HL-60/S4 treated with phorbol 12-myristate 13-acetate at 8.2 ng/mL for 4 days and 3 days (cell line): ENCODE data around the gene BAIAP2L1.

ENCODE experiments used
- in situ Hi-C: fragments of 300-500 bp; cut with MboI; formaldehyde crosslinking; loops from 2 replicates; pipeline ENCODE4 v1.15.0; 2022; ENCODE audit warnings: low sequenced_read_pairs

BAIAP2L1 gene

DNA sequence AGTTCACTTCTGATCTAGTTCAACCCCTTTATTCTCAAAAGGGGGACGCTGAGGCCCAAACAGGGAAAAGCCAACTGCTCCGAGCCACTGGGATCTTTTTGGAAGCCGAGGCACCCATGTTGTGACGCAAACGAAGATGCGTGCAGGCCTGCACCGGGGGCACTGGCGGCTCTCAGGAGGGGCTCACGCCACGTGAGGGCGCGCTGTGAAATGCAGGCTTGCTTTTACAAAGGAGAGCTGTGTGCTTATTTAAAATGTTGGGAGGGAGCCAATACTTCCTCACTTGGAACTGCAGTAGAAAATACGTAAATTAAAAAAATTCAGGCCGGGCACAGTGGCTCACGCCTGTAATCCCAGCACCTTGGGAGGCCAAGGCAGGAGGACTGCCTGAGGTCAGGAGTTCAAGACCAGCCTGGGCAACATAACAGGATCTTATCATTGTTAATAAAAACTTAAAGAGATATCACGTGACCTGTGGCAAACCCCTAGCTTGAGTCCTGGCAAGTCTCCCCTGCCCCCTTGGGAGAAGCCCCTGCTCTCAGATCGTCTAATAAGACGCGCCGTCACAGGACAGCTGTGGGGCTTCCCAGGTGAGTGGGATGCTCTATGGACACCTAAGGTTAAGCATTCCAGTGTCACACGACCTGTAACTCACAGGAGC, 103.1 kb downstream of the BAIAP2L1 start:
- in situ Hi-C loops: no loop called here

DNA sequence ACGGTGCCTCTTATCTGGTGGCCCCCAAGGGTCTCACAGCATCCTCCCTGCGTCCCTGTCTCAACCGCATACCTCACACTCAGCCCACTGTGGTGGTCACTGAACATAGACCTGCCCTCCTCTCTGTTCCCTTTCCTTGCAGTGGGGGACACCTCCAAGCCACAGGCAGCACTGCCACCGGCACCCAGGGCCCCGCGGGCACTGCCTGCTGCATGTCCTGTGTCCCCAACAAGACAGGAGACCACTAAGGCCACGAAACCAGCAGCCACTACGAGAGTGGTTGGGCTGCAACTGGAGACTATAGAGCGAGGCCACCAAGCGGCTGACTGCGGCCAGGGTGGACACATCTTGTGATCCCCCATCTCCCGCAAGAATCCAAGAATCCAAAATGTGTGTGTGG, 104.1 kb downstream of the BAIAP2L1 start:
- in situ Hi-C loops: no loop called here

DNA sequence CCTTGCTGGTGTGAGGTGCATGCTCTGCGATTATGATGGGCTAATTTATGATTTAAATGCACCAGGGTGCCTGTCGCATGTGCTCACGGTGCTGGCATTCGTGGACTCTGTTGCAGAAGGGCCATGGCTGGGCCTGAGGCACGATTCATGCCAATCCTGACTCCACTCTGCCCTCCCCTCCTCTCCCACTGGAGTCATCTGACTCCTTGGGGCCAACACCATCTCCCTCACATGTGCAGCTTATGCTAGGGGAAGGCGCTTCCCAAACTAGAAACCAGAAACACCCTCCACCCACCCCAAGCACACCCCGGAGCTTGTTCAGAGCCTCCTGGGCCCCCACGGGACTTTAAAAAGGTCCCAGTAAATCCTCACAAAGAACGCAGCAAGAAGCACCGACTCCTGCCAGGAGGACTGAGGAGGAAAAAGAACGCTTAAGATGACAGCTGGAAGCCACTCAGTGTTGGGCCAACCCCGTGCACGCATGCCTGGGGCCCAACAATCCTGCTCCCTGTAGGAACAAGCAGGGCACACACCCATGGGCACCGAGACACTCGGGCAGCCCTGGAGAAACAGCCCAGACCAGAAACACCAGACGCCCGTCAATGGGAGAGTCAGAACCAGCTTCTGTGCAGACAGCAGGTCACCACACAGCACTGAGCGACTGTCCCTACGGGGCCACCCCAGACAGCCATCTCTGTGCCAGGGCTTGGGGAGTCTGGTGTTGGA, 105.3 kb downstream of the BAIAP2L1 start:
- in situ Hi-C loops: no loop called here

DNA sequence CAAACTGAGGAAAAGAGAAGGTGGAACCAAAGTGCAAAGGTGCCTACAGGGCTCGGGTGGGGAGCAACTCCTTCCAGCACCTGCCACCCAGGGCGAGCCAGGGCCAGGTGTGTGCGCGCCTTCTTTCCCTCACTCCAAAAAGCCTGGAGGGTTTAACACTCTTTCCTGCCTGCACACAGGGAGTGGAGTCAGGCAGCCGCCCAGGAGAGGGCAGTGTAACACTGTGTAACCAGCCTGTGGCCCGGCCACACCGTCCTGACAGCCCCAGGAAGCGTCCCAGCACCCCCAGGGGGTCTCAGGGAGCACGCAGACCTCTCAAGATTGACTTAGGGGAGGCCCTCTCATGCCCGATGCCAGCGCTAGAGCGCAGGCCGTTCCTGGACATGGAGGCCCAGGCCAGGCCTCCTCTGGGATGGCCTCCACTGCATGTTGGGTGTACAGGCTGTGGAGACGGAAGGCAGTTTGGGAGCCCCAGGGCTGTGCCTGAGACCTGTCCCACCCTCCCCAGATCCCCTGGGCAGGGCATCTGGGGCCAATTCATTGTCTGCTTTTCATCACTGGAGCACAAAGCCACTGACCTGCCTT, 106.0 kb downstream of the BAIAP2L1 start:
- in situ Hi-C loops: no loop called here

DNA sequence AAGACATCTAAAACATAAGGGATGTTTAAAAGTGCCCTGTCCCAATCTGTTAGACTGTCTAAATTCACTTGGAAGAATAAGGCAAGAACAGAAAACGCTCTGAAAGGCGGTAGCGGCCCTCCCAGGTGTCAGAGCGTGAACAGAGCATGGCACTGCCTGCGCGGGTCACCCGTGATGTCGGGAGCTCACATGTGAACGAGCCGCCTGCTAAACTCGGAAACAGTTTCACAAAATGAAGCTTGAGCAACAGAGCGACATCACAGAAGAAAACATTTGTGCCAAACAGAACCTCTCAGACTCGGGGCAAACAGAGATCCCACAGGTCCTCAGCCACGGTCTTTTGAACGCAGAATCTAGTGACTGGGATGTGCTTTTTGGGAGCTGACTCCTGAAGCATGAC, 106.6 kb downstream of the BAIAP2L1 start:
- in situ Hi-C loops: no loop called here

DNA sequence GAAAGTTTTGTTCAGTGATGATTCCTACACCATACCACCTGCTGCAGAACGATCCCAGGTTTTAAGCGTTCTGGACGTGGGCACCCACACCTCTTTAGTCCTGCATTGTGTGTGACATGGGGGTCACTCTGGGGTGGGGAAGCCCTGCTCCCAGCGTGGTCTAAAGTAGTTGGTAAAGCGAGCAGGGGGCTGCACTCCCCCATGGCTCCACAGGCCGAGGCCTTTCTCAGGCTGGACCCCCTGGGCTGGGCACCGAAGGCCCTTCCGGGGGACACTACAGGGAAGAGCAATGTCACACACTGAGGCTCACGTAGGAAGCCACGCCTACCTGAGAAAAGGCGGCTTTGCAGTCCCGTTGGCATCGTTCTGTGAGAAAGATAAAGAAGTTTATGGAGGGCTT, 107.1 kb downstream of the BAIAP2L1 start:
- in situ Hi-C loops: no loop called here

DNA sequence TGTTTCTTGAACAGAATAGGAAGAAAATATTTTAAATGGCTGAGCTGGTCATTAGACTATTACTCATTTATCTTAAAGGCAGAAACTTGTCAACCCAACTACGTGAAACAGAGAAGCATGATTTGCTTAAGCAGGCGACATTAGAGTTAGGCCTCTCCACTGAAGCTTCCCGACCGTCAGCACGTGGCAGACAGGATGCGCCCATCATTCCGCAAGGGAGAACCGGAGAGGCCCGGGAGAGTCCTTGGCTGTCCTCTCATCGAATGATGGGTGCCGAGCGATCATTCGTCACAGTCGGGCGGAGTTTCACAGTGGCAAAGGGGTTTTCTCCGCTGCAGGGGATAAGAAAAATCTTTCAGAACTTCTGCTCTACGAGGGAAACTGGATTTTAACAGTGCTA, 107.6 kb downstream of the BAIAP2L1 start:
- in situ Hi-C loops: no loop called here

DNA sequence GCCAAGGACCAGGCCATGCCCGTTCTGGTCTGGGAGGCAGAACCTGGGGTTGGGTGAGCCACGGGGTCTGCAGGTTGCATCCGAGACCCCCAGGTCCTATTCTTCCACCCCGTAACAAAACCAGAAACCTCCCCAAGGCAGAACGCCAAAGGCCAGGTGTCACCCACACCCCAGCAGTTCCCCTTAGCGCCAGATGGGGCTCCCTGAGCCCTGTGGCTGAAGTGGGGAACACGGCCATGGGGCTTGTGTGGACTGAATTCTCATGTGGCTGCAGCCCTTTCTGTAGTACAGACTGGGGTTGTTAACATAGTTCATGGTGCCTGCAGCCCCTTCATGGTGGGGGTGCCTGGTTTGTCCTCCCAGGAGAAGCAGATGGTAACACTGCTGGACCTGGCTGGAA, 109.2 kb downstream of the BAIAP2L1 start:
- in situ Hi-C loops: no loop called here

DNA sequence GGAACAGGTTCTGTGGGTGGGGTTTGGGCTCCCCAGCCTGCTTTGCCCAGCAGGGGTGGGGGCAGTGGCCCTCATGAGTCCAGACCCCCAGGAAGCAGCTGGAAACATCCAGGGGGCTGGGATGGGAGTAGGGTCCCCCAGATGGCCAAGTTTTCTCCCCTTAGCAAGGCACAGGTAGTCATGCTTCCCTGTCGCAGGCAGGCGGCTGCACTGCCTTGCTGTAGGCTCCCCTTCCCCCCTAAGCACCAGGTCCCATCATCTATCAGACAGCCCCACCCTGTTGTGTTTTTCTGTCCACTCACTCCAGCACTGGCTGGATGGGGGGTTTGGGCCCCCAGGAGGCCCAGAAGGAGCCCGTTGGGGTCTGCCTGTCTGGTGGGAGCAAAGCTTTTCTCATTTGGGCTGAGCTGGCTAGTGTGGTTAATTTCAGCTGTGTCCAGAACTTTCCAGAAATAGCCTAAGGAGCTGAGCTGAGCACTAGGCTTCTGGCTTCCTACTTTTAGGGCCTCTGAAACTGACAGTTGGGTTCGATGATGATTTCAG, 111.5 kb downstream of the BAIAP2L1 start:
- in situ Hi-C loops: no loop called here

DNA sequence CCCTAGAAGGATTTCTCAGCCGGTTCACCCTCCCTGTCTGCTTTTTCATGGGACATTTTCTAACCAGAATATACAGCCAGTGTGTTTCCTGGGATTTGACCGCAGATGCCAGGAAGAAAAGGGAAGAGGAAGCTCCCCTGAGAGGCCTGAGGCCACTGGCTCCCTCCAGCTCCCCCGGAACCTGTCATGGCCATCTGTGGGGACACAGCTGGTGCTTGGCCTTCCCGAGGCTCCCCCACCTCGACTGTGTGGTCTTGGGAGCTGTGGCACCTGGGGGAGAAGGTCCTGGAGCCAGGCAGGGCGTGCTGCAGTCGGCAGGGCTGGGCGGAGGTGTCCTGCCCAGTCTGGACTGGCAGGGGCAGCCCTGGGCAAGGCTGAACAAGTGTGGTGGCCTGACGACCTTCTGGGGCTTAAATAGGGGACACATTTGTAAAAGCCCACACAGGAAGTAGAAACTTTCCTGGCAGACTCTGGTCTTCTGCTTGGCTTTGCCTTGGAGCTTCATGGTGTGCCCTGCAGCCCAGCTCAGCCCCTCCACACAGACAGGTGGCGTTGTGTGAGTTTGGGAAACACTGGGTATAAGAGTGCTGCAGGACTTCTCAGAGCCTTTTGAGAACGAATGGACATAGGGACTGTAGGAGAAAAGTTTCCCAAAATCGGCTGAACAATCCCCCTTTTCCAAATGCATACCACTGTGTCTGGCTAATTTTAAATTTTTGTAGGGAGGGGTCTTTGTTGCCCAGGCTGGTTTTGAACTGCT, 112.6 kb downstream of the BAIAP2L1 start:
- in situ Hi-C loops: no loop called here

DNA sequence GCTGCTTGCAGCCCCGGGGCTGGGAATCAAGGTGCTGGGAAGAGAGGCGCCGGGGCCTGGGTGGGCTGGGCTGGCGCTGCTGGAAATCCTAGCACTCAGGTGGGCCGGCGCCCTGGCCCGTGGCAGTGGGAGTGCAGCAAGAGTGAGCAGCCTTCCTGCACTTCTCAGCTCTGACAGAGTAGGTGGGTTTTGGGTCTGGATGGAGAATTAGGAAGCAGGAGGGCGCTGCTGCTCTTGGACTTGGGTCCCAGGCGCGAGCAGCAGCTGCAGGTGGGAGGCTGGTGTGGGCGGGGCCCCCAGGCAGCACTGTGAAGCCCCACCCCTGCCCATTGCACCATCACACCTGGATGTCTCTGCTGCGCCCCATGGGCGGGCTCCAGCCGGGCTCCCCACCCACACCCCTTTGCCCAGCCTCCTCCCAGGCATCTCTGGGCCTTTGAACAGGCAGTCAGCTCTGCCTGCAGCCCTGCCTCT, 113.4 kb downstream of the BAIAP2L1 start:
- in situ Hi-C loops: no loop called here

DNA sequence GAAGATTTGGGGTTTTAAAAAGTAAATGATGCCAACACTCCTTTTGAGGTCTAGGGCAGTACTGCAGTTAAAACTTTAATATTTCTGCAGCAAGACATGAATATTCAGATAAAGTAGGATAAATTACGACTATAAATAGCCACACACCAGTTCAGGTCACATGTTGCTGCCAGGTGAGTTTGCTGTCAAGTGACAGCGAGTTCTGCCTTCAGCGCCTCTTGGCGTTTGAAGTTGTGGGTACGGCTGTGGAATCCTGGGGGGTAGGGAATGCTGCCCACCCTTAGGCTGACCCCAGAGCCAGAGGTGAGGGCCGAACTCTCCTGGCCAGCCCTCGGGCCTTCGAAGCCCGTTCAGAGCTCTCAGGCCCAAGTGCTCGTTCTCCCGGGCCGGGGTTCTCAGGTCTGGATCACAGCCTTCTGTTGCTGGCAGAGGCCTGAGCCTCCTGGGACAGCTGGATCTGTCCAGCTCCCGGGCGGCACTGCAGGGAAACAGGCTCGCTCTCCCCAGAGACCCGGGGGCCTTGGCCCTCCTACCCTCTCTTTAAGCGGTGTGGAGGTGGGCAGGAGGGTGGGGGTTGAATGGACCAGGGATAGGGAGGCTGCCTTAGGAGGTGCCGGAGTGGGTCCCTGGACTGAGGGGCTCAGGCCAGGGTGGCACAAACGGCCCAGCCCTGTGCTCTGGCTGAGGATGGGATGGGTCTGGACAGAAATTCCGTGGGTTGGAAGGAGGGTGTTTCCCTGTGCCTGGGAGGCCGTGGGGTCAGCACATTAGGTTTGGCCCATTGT, 114.0 kb downstream of the BAIAP2L1 start:
- in situ Hi-C loops: no loop called here

DNA sequence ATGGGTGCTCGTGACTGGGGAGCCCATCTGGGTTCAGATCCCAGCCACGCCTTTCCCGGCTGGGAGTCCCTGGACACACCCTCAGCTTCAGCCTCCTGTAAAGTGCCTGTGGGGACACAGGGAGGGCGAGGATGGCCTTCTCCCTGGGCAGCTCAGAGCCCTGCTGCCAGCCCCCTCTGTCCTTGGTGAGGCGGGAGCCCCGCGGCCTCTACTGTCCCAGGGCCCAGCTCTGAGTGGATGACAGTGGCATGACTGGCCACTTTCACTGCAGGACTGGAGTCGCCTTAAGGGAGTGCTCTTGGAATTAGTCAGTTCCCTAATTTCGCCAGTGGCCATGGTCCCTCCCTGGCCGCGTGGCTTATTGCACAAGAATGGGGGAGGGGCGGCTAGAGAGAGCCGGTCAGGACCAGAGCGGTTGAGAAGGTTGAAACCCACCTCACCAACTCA, 114.8 kb downstream of the BAIAP2L1 start:
- in situ Hi-C loops: no loop called here

DNA sequence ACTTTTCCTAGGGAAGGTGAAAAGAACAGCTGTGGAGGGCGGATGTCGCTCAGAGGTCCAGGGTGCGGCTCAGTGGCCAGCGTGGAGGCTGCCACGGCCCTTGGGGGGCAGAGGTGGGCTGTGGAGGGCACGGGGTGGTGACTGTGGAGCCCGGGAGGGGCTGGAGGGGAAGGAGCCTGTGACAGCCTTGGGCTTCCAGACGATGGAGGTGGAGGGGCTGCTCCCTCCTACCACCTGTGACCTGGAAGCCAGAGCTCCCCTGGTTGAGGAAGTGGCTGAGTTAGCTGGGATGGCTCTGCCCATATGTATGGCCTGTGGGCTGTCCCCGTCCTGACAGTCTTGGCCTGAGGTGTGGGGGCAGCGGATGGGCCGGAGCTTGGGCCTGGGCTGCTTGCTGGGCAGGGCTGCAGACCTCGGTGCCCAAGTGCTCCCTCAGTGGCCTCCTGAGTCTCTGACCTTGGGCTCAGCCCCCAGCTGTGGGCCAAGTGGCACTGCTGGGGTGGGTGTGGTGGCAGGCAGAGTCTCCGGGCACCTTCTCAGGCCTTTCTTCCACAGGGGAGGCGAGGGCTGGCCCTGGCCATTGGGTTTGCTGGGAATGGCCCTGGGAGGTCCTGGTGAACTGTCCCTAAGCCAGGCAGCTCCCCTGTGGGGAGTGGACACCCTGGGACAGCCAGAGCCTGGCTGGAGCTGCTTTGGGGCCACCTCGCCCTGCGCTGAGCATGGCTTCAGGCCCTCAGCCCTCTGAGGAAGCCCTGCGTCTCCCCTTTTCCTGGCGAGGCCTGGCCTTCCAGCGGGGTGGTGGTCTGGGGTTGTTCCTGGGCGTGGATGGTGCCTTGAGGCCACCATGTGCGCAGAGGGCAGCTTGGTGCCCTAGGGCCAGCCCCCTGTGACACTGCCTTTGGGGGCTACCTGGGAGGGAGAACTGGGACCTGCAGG, 115.5 kb downstream of the BAIAP2L1 start:
- in situ Hi-C loops: no loop called here

DNA sequence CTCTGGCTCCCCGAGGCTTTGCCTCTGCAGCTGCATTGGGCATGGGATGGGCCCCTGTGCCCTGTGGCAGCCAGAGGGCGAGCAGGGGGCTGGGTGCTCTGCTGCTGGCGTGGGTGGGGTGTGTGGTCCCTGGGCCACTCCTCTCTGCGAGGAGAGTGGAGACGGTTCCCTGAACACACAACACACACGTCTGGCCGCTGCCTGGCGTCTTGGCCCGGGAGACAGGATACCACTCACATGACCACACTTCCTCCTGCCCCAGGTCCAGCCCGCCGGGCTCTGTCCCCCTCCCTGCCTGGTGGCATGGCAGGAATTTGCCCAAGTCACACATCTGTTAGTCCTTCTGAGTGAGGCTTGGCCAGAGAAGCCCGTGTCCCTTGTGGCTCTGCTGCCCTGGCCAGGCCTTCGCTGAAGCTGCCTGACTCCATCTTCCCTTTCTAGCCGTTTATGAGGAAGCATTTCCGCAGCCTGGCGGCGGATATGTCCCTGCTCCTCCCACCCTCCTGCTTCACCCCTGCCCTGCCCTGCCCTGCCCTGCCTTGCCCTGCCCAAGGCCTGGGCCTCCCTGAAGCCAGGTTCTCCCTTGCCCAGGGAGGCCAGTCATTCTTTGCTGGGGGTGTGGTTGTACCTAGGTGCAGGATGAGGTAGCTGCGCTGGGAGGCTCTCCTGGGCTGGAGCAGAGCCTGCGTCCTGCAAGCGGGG, 116.4 kb downstream of the BAIAP2L1 start:
- in situ Hi-C loops: no loop called here

DNA sequence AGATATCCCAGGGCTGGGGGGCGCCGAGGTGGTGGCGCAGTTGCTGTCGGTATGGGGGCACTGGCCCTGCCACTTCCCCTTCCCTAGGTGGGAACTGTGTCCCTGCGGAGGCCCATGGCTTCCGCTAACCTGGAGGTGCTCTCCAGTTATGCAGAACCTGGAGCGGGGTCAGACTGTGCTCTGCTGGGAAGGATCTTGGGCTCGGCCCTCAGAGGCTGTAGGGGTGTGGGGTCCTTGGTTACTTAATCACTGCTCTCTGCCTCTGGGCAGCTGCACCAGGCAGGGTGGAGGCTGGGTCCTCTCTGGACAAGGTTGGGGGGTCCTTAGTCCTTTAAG, 117.0 kb downstream of the BAIAP2L1 start:
- in situ Hi-C loops: no loop called here

DNA sequence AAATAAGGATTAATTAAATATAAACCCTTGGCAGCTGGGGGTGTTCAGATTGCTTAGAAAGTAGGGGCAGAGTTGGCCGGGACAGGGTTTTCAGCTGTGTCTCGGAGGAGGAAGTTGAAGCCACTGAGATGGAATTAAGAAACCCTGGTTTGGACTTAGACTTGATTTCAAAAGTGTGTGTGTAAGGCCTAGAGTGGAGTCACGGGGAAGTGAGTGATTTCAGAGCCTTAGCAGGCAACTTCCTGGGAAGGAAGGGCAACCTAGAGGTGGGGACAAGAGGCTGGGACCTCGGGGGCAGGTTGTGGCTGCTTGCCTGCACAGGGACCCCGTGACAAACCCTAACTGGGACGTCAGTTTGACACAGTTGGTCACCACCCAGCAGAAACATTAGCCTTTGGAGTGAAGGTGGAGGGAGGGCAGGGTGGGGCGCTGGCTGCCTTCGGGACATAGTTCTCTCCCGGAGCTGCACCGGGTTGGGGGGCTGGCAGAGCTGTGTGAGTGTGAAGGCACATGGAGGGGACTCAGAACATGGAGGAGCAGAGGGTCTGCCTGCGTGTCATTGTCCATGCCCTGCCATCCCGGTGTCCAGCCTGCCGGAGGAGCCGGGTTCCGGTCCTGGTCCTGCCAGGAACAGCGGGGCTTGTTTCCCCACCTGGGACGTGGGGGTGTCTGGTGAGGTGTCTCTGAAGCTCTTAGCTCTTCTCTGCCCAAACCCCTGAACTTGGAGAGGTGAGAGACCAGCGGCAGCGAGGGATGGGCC, 117.6 kb downstream of the BAIAP2L1 start:
- in situ Hi-C loops: no loop called here

DNA sequence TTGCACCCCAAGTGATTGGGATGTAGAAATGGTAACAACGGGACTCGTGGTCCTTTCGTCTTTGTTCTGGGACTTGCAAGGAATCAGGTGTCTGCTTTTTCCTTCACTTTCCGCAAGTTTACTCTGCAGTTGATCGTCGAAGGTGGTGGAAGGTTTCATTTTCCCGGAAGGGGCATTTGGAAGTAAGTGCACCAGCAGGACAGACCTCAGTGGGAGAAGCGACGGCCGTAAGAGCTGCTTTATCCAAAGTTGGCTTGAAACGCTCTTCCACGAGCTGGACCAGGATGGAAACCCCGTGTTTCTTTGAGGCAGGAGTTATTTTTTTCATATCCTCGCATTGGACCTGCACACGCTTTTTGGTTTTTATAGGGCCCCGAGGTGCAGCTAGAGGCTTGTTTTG, 118.2 kb downstream of the BAIAP2L1 start:
- in situ Hi-C loops: no loop called here
